SH-SY5Y (cell line): ENCODE results near the gene CYP2F1.

Experiments used
- GATA2 ChIP-seq: IDR thresholded peaks from 2 replicates; pipeline ENCODE4 v1.6.1; 2011; ENCODE audit warnings: mild to moderate bottlenecking, low read depth, low read length
- GATA3 ChIP-seq: IDR thresholded peaks from 2 replicates; pipeline ENCODE4 v1.6.1; 2011; ENCODE audit warnings: low read depth, mild to moderate bottlenecking, low read length, moderate library complexity

- TF ChIP-seq GATA3 (no peak), GATA2 (no peak)
Measured at GRCh38 chr19:41174297-41174928, 60.2 kb downstream of the CYP2F1 start.
